ENCODE measurements around the gene DAPK2.

DNA sequence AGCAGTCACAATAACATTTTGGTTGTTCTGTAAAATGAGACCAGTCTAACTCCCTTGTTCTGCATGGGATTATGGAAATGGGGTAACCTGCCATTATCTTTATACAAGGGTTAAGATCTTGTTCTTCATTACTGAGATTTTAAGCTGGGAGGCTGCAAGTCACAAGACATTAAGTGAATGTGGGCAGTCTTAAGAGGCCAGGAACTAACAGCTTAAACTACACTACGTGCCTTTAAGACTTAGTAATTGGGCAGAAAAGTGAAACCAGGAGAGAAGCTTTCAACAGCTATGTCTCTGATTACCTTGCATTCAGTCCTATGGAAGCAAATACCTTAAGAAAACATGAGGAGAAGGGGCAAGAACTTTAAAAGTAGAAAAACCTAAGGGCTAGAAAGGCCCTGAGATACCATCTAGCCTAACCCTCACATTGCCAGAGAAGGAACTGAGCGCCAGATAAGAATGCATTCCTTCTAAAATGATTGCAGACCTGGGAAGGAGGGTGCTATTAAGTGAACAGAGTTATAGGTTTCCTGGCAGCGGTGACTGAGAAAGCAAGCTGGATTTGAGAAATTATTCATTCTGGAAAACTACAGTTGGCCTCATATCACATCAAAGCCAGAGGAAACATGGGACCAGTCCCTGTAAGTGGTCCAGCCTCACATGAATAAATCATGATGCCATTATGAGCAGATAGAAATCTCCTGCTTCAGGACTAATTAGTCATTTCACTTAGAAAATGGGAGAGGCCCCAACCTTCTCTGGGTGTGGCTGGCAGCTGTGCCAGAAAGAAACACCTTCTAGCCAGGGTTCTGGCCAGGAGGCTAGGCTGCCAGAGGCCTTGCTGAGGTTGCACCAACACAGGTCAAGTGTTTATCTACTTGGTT lies 32.9 kb downstream of the DAPK2 start:
- TF ChIP-seq, protein P1, sequence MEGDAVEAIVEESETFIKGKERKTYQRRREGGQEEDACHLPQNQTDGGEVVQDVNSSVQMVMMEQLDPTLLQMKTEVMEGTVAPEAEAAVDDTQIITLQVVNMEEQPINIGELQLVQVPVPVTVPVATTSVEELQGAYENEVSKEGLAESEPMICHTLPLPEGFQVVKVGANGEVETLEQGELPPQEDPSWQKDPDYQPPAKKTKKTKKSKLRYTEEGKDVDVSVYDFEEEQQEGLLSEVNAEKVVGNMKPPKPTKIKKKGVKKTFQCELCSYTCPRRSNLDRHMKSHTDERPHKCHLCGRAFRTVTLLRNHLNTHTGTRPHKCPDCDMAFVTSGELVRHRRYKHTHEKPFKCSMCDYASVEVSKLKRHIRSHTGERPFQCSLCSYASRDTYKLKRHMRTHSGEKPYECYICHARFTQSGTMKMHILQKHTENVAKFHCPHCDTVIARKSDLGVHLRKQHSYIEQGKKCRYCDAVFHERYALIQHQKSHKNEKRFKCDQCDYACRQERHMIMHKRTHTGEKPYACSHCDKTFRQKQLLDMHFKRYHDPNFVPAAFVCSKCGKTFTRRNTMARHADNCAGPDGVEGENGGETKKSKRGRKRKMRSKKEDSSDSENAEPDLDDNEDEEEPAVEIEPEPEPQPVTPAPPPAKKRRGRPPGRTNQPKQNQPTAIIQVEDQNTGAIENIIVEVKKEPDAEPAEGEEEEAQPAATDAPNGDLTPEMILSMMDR (IDR thresholded peaks at IDR 0.05; ENCODE audit: insufficient read depth, low read length): no peak
- TF ChIP-seq POLR2AphosphoS5 (IDR thresholded peaks at IDR 0.05; ENCODE audit: low read depth): no peak
- TF ChIP-seq, protein P2, sequence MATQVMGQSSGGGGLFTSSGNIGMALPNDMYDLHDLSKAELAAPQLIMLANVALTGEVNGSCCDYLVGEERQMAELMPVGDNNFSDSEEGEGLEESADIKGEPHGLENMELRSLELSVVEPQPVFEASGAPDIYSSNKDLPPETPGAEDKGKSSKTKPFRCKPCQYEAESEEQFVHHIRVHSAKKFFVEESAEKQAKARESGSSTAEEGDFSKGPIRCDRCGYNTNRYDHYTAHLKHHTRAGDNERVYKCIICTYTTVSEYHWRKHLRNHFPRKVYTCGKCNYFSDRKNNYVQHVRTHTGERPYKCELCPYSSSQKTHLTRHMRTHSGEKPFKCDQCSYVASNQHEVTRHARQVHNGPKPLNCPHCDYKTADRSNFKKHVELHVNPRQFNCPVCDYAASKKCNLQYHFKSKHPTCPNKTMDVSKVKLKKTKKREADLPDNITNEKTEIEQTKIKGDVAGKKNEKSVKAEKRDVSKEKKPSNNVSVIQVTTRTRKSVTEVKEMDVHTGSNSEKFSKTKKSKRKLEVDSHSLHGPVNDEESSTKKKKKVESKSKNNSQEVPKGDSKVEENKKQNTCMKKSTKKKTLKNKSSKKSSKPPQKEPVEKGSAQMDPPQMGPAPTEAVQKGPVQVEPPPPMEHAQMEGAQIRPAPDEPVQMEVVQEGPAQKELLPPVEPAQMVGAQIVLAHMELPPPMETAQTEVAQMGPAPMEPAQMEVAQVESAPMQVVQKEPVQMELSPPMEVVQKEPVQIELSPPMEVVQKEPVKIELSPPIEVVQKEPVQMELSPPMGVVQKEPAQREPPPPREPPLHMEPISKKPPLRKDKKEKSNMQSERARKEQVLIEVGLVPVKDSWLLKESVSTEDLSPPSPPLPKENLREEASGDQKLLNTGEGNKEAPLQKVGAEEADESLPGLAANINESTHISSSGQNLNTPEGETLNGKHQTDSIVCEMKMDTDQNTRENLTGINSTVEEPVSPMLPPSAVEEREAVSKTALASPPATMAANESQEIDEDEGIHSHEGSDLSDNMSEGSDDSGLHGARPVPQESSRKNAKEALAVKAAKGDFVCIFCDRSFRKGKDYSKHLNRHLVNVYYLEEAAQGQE (IDR thresholded peaks at IDR 0.05; ENCODE audit: insufficient replicate concordance, low read depth): no peak

Measured in HL-60 (cell line).